D721Med (cell line): ENCODE data around the gene MIER1.

Experiments
- DNase-seq: peaks from one replicate; pipeline ENCODE4 v3.0.0; 2011; ENCODE audit warnings: low spot score; ENCODE audit not compliant: insufficient read length
- FAIRE-seq: peaks from 2 replicates; lab custom pipeline; 2011; peaks lifted over from hg19 to GRCh38; lab: Jason Lieb, UNC
- TF ChIP-seq, protein P1 (sequence below): IDR thresholded peaks from 2 replicates; pipeline ENCODE4 v1.5.1; 2012; ENCODE audit warnings: mild to moderate bottlenecking, control low read depth; ENCODE audit not compliant: insufficient read depth; ENCODE audit errors: missing control alignments

The MIER1 gene

GRCh38 chr1:66929146-66929688, 4.4 kb downstream of the MIER1 start:
- FAIRE-seq (no peak), DNase-seq (no peak)
- TF ChIP-seq, protein P1, sequence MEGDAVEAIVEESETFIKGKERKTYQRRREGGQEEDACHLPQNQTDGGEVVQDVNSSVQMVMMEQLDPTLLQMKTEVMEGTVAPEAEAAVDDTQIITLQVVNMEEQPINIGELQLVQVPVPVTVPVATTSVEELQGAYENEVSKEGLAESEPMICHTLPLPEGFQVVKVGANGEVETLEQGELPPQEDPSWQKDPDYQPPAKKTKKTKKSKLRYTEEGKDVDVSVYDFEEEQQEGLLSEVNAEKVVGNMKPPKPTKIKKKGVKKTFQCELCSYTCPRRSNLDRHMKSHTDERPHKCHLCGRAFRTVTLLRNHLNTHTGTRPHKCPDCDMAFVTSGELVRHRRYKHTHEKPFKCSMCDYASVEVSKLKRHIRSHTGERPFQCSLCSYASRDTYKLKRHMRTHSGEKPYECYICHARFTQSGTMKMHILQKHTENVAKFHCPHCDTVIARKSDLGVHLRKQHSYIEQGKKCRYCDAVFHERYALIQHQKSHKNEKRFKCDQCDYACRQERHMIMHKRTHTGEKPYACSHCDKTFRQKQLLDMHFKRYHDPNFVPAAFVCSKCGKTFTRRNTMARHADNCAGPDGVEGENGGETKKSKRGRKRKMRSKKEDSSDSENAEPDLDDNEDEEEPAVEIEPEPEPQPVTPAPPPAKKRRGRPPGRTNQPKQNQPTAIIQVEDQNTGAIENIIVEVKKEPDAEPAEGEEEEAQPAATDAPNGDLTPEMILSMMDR: no peak

DNA sequence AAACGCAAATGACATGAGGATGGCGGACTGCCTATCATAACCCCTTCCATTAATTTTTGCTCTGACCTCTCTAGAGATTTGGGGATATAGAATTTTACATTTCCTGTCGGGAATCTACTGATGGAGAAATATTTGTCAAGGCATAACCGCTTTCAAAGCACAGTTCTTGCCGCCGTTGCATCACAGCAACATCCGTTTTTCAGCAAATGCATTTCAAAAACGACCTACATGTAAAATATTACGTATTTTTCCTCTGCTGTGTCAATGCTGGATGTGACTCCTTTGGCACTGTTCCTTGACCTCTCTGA, 4.9 kb downstream of the MIER1 start:
- DNase-seq: no peak
- no peak for FAIRE-seq
- TF ChIP-seq, protein P1: no peak

DNA sequence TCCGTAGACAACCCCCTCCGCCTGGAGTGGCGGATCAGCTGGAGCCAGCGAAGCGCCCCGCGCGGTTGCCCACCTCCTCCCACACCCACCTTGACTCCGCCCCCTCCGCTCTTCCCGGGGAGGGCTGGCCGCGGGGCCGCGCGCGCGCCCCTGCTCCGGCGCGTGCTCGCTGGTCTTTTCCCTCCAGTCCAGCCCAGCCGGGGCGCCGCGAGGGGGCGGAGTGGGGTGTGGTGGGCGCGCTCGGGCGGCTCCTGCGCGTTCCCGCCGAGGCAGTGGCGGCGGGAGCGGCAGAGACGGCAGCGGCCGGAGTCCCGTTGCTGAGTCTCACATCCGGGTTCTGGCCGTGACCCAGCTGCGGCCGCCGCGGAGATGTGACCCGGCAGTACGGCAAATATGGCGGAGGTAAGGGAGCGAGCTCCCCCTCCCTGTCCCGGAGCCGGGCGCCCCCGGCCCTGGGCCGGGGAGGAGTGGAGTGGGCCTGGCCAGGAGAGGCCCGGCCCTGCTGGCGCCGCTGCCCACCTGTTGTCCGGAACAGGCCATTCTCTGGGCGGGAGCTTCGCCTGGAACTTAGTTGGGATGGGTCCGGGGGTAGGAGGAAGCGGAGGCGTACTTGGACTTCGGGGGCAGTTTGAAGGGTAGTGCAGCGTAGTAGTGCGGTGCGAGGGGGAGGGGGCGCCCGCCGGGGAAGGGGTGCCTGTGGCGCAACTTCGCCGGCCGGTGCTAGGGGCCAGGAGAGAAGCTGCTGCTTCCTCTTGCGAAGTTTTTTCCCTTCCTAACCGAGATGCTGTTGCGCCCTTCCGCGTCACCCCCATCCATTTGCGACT, 5.4 kb downstream of the MIER1 start:
- no peak for FAIRE-seq
- TF ChIP-seq, protein P1: peak; percentile 17
- DNase-seq: peak; percentile 46

DNA sequence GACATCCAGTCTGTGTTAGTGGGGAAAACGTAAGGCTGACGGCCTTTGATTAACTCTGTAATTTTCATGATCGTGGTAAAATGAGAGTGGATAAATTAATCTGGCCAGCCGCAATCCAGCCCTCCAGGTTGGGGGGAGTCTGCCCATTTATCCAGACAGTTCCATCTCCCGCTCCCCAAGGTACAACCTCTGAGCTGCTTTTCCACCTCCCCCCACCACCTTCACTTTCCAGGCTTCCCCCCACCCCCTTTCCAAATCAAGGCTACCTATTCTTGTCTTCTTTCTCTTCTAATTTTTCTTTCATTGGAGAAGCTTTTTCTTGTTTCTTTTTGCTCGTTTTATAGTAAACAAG, 6.0 kb downstream of the MIER1 start:
- FAIRE-seq (no peak), DNase-seq (no peak)
- TF ChIP-seq, protein P1: no peak

DNA sequence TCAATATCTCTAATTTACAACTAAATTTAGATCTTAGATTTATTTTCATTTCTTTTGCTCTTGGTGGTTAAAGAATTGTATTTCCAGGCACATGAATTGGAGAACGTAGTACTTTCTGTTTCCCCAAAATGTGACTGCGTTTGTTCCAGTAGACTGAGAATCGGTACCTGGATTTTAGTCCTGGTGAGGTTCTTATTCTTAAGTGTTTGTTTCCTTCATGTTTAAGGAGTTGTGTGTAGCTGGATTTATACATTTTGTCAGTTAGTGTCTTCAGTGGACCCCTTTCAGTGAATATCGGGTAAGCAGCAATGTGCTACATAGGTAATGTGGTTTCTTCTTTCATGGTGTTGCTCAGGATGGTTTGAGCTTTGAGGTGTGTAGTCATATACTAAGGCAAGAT, 6.8 kb downstream of the MIER1 start:
- TF ChIP-seq, protein P1: no peak
- DNase-seq (no peak), FAIRE-seq (no peak)

DNA sequence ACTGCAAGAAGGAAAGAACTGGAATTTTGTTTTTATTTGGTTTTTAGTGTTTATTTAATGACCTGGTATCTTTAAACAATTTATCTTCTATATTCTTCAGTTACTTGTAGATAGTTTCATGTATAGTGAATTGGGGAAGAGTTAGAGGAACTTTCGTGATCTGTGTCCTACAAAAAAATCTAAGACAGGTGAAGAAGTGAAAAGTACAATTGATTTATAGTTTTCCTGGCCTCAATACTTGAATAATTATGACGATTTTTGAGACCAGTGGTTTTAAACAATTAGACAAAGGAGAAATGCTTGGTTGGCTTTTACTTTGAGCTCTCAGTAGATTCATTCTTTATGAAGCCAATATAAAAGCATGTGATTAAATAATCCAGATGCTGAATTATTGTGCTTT, 7.5 kb downstream of the MIER1 start:
- FAIRE-seq (no peak), DNase-seq (no peak)
- TF ChIP-seq, protein P1: no peak
